SJCRH30 (cell line): ENCODE measurements around the gene STXBP2. TPM values are rescaled to one million over a fixed set of nuclear protein-coding genes. Genes with fewer than 3 reads are reported as not detected.

Experiments
- DNase-seq, 2 experiments: peaks; one replicate each; pipeline ENCODE4 v3.0.0-alpha.2; 2015 to 2020
- H3K27ac ChIP-seq: fragments of 250-450 bp; sonication (Bioruptor Pico); 2 replicates; pipeline ENCODE4 v1.5.1; 2020; ENCODE audit warnings: mild to moderate bottlenecking, moderate library complexity
- H3K27me3 ChIP-seq: fragments of 250-450 bp; sonication (Bioruptor Pico); 2 replicates; pipeline ENCODE4 v1.5.1; 2020; ENCODE audit warnings: mild to moderate bottlenecking, moderate library complexity
- H3K36me3 ChIP-seq: fragments of 250-450 bp; sonication (Bioruptor Pico); 2 replicates; pipeline ENCODE4 v1.5.1; 2020; ENCODE audit warnings: mild to moderate bottlenecking, moderate library complexity
- H3K4me1 ChIP-seq: fragments of 250-450 bp; sonication (Bioruptor Pico); 2 replicates; pipeline ENCODE4 v1.5.1; 2020; ENCODE audit warnings: mild to moderate bottlenecking, moderate library complexity
- H3K4me3 ChIP-seq: fragments of 250-450 bp; sonication (Bioruptor Pico); 2 replicates; pipeline ENCODE4 v1.5.1; 2020; ENCODE audit warnings: mild to moderate bottlenecking, moderate library complexity
- H3K9me3 ChIP-seq: fragments of 250-450 bp; sonication (Bioruptor Pico); replicated peaks from 2 replicates; pipeline ENCODE4 v1.5.1; 2020; ENCODE audit warnings: mild to moderate bottlenecking, moderate library complexity
- total RNA-seq: library from RNA; depleted of rRNA; stranded (reverse); fragments of >200 nt; shearing (Covaris generic); gene quantifications from 2 replicates; pipeline ENCODE4 v1.2.3, GENCODE V29; 2014

STXBP2 gene
- total RNA-seq, 1 experiment from 2014 or later: not detected

DNA sequence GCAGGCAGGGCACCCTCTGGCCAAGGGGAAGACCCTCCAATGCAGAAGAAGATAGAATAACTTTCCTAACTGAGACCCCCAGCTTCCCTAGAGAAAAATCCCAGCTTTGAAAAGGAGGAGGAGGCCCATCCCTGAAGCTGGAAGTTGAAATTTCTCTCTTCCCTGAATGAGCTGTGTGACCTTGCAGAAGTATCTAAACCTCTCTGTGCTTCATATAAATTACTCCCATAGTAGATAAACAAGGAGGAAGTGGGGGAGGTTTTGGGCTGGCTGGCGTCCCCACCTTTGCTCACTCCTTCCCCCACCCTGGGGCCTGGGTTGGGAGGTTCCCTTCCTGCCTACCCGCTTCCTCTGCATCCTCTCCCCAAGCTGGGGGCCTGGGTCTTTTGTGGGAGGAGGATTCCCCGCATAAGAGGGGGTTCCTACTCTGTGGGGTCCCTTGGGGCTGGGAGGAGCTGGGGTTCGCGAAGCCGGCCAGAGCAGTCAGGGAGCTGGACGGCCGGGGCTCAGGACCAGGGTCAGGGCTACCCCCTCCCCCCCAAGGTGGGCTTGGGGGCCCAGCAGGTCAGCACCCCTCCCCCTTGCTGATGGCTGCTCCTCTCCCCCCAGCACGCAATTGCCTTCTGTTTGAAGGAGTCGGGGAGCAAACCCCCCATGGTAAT, 29.6 kb upstream of the STXBP2 start:
- Histone ChIP-seq H3K36me3 (no peaks in the 10 kb centered on the region), H3K27me3 (no peaks in the 10 kb centered on the region), H3K9me3 (no peaks in the 10 kb centered on the region), H3K4me1 (no peaks in the 10 kb centered on the region), H3K27ac (no peak overlapping the region), H3K4me3 (no peak overlapping the region)
- DNase-seq: no peak

GRCh38 chr19:7607874-7608560, 28.9 kb upstream of the STXBP2 start:
- Histone ChIP-seq H3K27me3 (no peaks in the 10 kb centered on the region), H3K9me3 (no peaks in the 10 kb centered on the region), H3K27ac (no peak overlapping the region), H3K4me1 (no peaks in the 10 kb centered on the region), H3K36me3 (no peaks in the 10 kb centered on the region), H3K4me3 (no peak overlapping the region)
- DNase-seq: no peak

DNA sequence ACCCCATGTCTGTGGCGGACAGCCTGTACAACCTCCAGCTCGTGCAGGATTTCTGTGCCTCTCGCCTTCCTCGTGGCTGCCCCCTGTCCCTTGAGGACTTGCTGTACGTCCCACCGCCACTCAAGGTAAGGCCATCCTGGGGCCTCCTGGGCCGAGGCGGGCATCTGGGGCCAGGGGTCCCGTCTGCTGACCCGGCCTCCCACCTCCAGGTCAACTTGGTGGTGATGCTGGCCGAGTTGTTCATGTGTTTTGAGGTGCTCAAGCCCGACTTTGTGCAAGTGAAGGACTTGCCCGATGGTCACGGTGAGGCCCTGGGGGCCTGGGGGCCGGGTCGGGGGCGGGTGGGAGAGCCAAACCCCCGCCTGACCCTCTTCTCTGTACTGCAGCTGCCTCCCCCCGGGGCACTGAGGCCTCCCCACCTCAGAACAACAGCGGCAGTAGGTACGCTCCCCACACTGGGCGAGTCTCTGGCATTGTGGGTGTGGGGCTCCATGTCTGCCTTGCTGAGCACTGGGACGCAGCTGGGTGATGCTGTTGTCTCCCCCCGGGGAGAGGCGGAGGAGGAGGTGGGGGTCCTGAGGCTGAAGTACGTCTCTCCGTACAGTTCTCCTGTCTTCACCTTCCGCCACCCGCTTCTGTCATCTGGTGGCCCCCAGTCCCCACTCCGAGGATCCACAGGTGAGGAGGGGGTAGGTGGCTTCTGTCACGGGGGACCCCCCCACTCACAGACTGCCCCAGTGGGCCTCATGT, 26.2 kb upstream of the STXBP2 start:
- Histone ChIP-seq H3K4me3 (no peak overlapping the region), H3K36me3 (no peaks in the 10 kb centered on the region), H3K27me3 (no peaks in the 10 kb centered on the region), H3K9me3 (no peaks in the 10 kb centered on the region), H3K4me1 (no peaks in the 10 kb centered on the region), H3K27ac (no peak overlapping the region)
- no peak for DNase-seq

GRCh38 chr19:7611541-7612279, 25.2 kb upstream of the STXBP2 start:
- Histone ChIP-seq H3K4me3 (no peak overlapping the region), H3K36me3 (no peaks in the 10 kb centered on the region), H3K27ac (no peak overlapping the region), H3K27me3 (no peaks in the 10 kb centered on the region), H3K4me1 (no peaks in the 10 kb centered on the region), H3K9me3 (no peaks in the 10 kb centered on the region)
- no peak for DNase-seq

DNA sequence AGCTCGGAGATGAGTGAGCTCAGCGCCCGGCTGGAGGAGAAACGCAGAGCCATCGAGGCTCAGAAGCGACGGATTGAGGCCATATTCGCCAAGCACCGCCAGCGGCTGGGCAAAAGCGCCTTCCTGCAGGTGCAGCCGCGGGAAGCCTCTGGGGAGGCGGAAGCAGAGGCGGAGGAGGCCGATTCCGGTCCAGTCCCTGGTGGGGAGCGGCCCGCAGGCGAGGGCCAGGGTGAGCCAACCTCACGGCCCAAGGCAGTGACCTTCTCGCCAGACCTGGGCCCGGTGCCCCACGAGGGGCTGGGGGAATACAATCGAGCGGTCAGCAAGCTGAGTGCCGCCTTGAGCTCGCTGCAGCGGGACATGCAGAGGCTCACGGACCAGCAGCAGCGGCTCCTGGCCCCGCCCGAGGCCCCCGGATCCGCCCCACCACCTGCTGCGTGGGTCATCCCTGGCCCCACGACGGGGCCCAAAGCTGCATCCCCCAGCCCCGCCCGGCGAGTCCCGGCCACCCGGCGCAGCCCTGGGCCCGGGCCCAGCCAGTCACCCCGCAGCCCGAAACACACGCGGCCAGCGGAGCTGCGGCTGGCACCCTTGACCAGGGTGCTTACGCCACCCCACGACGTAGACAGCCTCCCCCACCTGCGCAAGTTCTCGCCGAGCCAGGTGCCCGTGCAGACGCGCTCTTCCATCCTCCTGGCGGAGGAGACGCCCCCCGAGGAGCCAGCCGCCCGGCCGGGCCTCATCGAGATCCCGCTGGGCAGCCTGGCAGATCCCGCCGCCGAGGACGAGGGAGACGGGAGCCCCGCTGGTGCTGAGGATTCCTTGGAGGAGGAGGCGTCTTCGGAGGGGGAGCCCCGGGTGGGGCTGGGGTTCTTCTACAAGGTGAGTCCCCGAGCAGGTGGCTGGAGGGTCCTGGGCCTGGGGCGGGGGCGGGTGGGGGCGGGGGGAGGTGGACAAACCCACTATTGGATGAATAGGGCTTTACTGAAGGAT, 24.3 kb upstream of the STXBP2 start:
- no peak for DNase-seq
- H3K9me3 ChIP-seq: no peaks in the 10 kb centered on the region
- H3K4me1 ChIP-seq: no peaks in the 10 kb centered on the region
- no peak overlapping the region for H3K27ac ChIP-seq
- H3K27me3 ChIP-seq: no peaks in the 10 kb centered on the region
- H3K4me3 ChIP-seq: no peak overlapping the region
- H3K36me3 ChIP-seq: no peaks in the 10 kb centered on the region

- H3K4me3 ChIP-seq: no peak overlapping the region
- no peaks in the 10 kb centered on the region for H3K9me3 ChIP-seq
- H3K36me3 ChIP-seq: no peaks in the 10 kb centered on the region
- H3K27me3 ChIP-seq: no peaks in the 10 kb centered on the region
- no peak overlapping the region for H3K27ac ChIP-seq
- DNase-seq: no peak
- no peaks in the 10 kb centered on the region for H3K4me1 ChIP-seq
These were observed 21.8 kb upstream of the STXBP2 start for GRCh38 chr19:7614859-7615741.

DNA sequence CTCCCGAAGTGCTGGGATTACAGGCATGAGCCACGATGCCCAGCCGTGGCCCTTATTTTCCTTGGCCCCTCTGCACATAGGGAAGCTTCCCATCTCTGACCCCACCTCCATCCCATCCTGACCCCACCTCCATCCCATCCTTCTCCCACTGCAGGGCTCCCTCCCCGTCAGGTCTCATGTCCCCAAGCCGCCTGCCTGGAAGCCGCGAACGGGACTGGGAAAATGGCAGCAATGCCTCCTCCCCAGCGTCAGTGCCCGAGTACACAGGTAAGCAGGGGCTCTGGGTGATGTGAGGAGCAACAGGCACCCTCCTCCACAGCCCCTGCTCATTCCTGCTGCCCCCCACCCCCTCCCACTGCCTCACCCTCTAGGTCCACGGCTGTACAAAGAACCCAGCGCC, 19.7 kb upstream of the STXBP2 start:
- DNase-seq: no peak
- H3K27me3 ChIP-seq: no peaks in the 10 kb centered on the region
- no peaks in the 10 kb centered on the region for H3K9me3 ChIP-seq
- H3K4me3 ChIP-seq: no peak overlapping the region
- H3K36me3 ChIP-seq: no peaks in the 10 kb centered on the region
- no peak overlapping the region for H3K27ac ChIP-seq
- H3K4me1 ChIP-seq: no peaks in the 10 kb centered on the region

GRCh38 chr19:7617735-7618134, 19.2 kb upstream of the STXBP2 start:
- DNase-seq: no peak
- no peak overlapping the region for H3K27ac ChIP-seq

GRCh38 chr19:7618348-7618747, 18.6 kb upstream of the STXBP2 start:
- Histone ChIP-seq H3K9me3 (no peaks in the 10 kb centered on the region), H3K27ac (peak overlapping the region; percentile 61; the same call in 1 of the 2 replicates), H3K27me3 (no peaks in the 10 kb centered on the region), H3K4me1 (no peaks in the 10 kb centered on the region), H3K4me3 (no peak overlapping the region), H3K36me3 (peaks cover 3% of the 10 kb centered on the region; the same call in 1 of the 2 replicates)
- peak; percentile 29 to 45 for DNase-seq

More at GRCh38 chr19:7617735-7618134, 19.2 kb upstream of the STXBP2 start:
- Histone ChIP-seq H3K36me3 (no peaks in the 10 kb centered on the region; the same call in 1 of the 2 replicates), H3K9me3 (no peaks in the 10 kb centered on the region), H3K4me3 (no peak overlapping the region), H3K4me1 (no peaks in the 10 kb centered on the region), H3K27me3 (no peaks in the 10 kb centered on the region)

GRCh38 chr19:7618771-7619510, 18.0 kb upstream of the STXBP2 start:
- Histone ChIP-seq H3K27ac (peak overlapping the region; percentile 61), H3K4me3 (no peak overlapping the region), H3K4me1 (no peaks in the 10 kb centered on the region), H3K36me3 (peaks cover 3% of the 10 kb centered on the region; the same call in 1 of the 2 replicates), H3K27me3 (no peaks in the 10 kb centered on the region), H3K9me3 (no peaks in the 10 kb centered on the region)
- peak; percentile 47 to 50 for DNase-seq

DNA sequence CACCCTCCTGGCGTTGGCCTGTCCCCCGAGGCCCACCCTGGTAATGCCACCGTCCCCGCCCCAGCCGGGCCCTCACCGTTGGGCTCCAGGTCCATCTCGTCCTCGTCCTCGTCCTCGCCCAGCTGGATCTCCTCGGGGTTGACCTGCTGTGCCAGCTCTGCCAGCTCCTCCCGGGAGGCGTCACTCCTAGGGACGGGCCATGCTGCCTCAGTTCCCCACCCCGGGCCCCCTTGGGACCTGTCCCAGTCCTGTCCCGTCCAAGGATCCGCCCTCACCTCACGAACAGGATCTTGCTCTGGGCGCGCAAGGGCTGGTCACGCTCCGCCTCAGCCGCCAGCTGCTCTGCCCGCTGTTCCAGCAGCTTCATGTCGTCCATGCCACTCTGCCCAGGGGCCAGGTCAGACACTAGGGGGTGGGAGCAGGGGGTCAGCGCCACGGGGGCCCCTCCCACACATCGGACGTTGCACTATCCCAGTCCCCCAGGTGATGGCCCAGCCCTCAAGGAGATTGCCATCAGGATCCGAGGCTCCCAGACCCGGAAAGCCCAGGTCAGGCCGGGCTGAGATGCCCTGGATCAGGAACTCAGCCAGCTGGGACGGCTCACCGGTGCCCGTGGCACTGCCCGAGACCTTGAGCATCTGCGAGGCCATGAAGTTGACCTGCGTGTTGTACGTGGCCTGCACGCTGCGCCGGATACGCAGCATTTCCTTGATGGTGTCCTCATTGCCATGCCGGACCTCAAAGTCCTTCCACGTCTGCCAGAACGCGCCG, 17.1 kb upstream of the STXBP2 start:
- Histone ChIP-seq H3K4me1 (no peaks in the 10 kb centered on the region), H3K27me3 (no peaks in the 10 kb centered on the region), H3K4me3 (no peak overlapping the region), H3K27ac (no peak overlapping the region; the same call in 1 of the 2 replicates), H3K36me3 (peaks cover 3% of the 10 kb centered on the region; the same call in 1 of the 2 replicates), H3K9me3 (no peaks in the 10 kb centered on the region)
- no peak for DNase-seq
